CD4-positive, alpha-beta T cell (primary cell): ENCODE measurements around the gene SDR42E1. TPM values are rescaled to one million over a fixed set of nuclear protein-coding genes. Genes with fewer than 3 reads are reported as not detected.

ENCODE experiments used
- ATAC-seq: fragments of 200-7000 bp; cut with Tn5 transposase; one replicate; pipeline ENCODE4 v1.10.0; 2022; ENCODE audit warnings: mild to moderate bottlenecking; ENCODE audit not compliant: poor library complexity
- CTCF ChIA-PET: fragments of 350-600 bp; sonication (Branson Sonifier 250); formaldehyde crosslinking; loops from one replicate; lab custom pipeline; 2021; ENCODE audit warnings: antibody characterized with exemption, inconsistent platforms; lab: Charles Lee
- POLR2A ChIA-PET: fragments of 350-600 bp; sonication (Branson Sonifier 250); formaldehyde crosslinking; loops from one replicate; lab custom pipeline; 2021; ENCODE audit warnings: antibody characterized with exemption, inconsistent platforms; lab: Charles Lee
- DNase-seq, 14 experiments: peaks; one replicate each; pipeline ENCODE4 v3.0.0-alpha.2; 2013 to 2020; ENCODE audit warnings: mixed read lengths in 2 of 14
- H3K27ac ChIP-seq, 2 donors: one replicate each; pipeline versions ENCODE4 v1.5.1 to v1.7.0; 2013; ENCODE audit warnings: low read length in 2 of 2, low read depth in 1 of 2, mild to moderate bottlenecking in 1 of 2
- H3K27me3 ChIP-seq, 2 experiments: 1 replicate in 1 of 2; 2 replicates in 1 of 2; pipeline versions ENCODE4 v1.6.1 to v1.7.0; 2013; ENCODE audit warnings: low read length in 2 of 2, control low read depth in 1 of 2, mild to moderate bottlenecking in 1 of 2, moderate library complexity in 1 of 2; ENCODE audit not compliant: insufficient read depth in 2 of 2, control insufficient read depth in 1 of 2
- H3K36me3 ChIP-seq: one replicate; pipeline ENCODE4 v1.6.1; 2013; ENCODE audit warnings: low read length, control low read depth; ENCODE audit not compliant: insufficient read depth
- H3K4me1 ChIP-seq: one replicate; pipeline ENCODE4 v1.6.1; 2013; ENCODE audit warnings: low read length, control low read depth; ENCODE audit not compliant: insufficient read depth
- H3K4me3 ChIP-seq: one replicate; pipeline ENCODE4 v1.5.1; 2013; ENCODE audit warnings: mild to moderate bottlenecking, low read length, moderate library complexity
- H3K9me3 ChIP-seq, 2 experiments: 1 replicate in 1 of 2; 2 replicates in 1 of 2; pipeline versions ENCODE4 v1.6.1 to v1.7.0; 2013; ENCODE audit warnings: low read length in 2 of 2, mild to moderate bottlenecking in 2 of 2, control low read depth in 1 of 2, moderate library complexity in 1 of 2; ENCODE audit not compliant: control insufficient read depth in 1 of 2, insufficient read depth in 1 of 2
- H3K27ac Mint-ChIP-seq: one replicate; pipeline ENCODE4 v1.8.0; 2020; ENCODE audit warnings: mixed read lengths
- H3K27me3 Mint-ChIP-seq: one replicate; pipeline ENCODE4 v1.8.0; 2021; ENCODE audit warnings: mixed read lengths
- H3K36me3 Mint-ChIP-seq: one replicate; pipeline ENCODE4 v1.8.0; 2021; ENCODE audit warnings: low read depth, mixed read lengths
- H3K4me1 Mint-ChIP-seq: one replicate; pipeline ENCODE4 v1.8.0; 2021; ENCODE audit warnings: low read depth, mixed read lengths
- H3K4me3 Mint-ChIP-seq: one replicate; pipeline ENCODE4 v1.8.0; 2020; ENCODE audit warnings: mild to moderate bottlenecking, mixed read lengths
- H3K9me3 Mint-ChIP-seq: one replicate; pipeline ENCODE4 v1.8.0; 2020; ENCODE audit warnings: mixed read lengths
- CTCF ChIP-seq: fragments of 200-600 bp; IDR thresholded peaks from one replicate; pipeline ENCODE4 v1.8.0; 2022; ENCODE audit warnings: antibody characterized with exemption, mild to moderate bottlenecking
- intact Hi-C, 2 experiments: fragments of 100-400 bp; cut with DNase I in 1 of 2; cut with micrococcal nuclease in 1 of 2; formaldehyde crosslinking; loops; one replicate each; pipeline versions ENCODE4 v1.15.1 to v1.9.0; 2023 to 2025; cut with DNase I, micrococcal nuclease
- total RNA-seq, 174 experiments: library from RNA in 2 of 174; stranded (reverse) in 2 of 174; gene quantifications; one replicate each; pipeline ENCODE4 v1.2.3 and lab custom pipeline; 2021 to 2026

SDR42E1 gene
- total RNA-seq, 2 experiments from 2014 or later: 4.5 to 7.6 TPM

GRCh38 chr16:82049484-82049883 lies 38.2 kb upstream of the SDR42E1 start:
- Histone ChIP-seq H3K36me3 (no peaks in the 10 kb centered on the region), H3K27me3 (peaks cover 0 to 2% of the 10 kb centered on the region in 2 experiments), H3K4me1 (no peaks in the 10 kb centered on the region), H3K9me3 (no peaks in the 10 kb centered on the region), H3K4me3 (no peak overlapping the region), H3K27ac (no peak overlapping the region)
- ATAC-seq (no peak), DNase-seq (no peak)
- no peak overlapping the region for H3K27ac Mint-ChIP-seq
- H3K4me3 Mint-ChIP-seq: no peak overlapping the region
- no peaks in the 10 kb centered on the region for H3K9me3 Mint-ChIP-seq
- peaks cover 21% of the 10 kb centered on the region for H3K27me3 Mint-ChIP-seq
- ChIA-PET CTCF (no interaction called here), POLR2A (no interaction called here)
- intact Hi-C loops: no loop called here
- TF ChIP-seq CTCF: no peak
- H3K36me3 Mint-ChIP-seq: no peaks in the 10 kb centered on the region
- H3K4me1 Mint-ChIP-seq: no peaks in the 10 kb centered on the region

GRCh38 chr16:82047787-82048186 lies 36.5 kb upstream of the SDR42E1 start:
- no peak overlapping the region for H3K27ac Mint-ChIP-seq
- Histone ChIP-seq H3K4me3 (no peak overlapping the region), H3K27ac (no peak overlapping the region), H3K36me3 (no peaks in the 10 kb centered on the region), H3K4me1 (no peaks in the 10 kb centered on the region), H3K9me3 (no peaks in the 10 kb centered on the region), H3K27me3 (peaks cover 0 to 4% of the 10 kb centered on the region in 2 experiments)
- no peaks in the 10 kb centered on the region for H3K4me1 Mint-ChIP-seq
- DNase-seq (no peak), ATAC-seq (no peak)
- TF ChIP-seq CTCF: no peak
- POLR2A ChIA-PET: no interaction called here
- CTCF ChIA-PET: no interaction called here
- intact Hi-C loops: no loop called here
- no peak overlapping the region for H3K4me3 Mint-ChIP-seq
- H3K36me3 Mint-ChIP-seq: no peaks in the 10 kb centered on the region
- H3K9me3 Mint-ChIP-seq: no peaks in the 10 kb centered on the region
- H3K27me3 Mint-ChIP-seq: peaks cover 17% of the 10 kb centered on the region

GRCh38 chr16:82047374-82047773 lies 36.1 kb upstream of the SDR42E1 start:
- Histone ChIP-seq H3K4me1 (no peaks in the 10 kb centered on the region), H3K9me3 (no peaks in the 10 kb centered on the region), H3K27me3 (peaks cover 0 to 4% of the 10 kb centered on the region in 2 experiments), H3K27ac (no peak overlapping the region), H3K4me3 (no peak overlapping the region), H3K36me3 (no peaks in the 10 kb centered on the region)
- no peak for ATAC-seq
- intact Hi-C loops: no loop called here
- Mint-ChIP-seq H3K4me1 (no peaks in the 10 kb centered on the region), H3K9me3 (no peaks in the 10 kb centered on the region), H3K27me3 (peaks cover 17% of the 10 kb centered on the region), H3K4me3 (no peak overlapping the region), H3K36me3 (no peaks in the 10 kb centered on the region), H3K27ac (no peak overlapping the region)
- no peak for TF ChIP-seq CTCF
- ChIA-PET POLR2A (no interaction called here), CTCF (no interaction called here)
- no peak for DNase-seq
